Activated T-cell treated with anti-CD3 and anti-CD28 coated beads, Interleukin-2, amount 50 U/mL, for 4 hours (primary cell): ENCODE results near the gene HIRA. TPM values are rescaled to one million over a fixed set of nuclear protein-coding genes. Genes with fewer than 3 reads are reported as not detected.

Source experiments
- ATAC-seq, 2 donors: fragments of 200-7000 bp; cut with Tn5 transposase; one replicate each; pipeline ENCODE4 v1.10.0; 2021
- DNase-seq: peaks from one replicate; pipeline ENCODE4 v3.0.0-alpha.2; 2020
- H3K27me3 Mint-ChIP-seq: one replicate; pipeline ENCODE4 v1.8.0; 2021; ENCODE audit warnings: low read depth, mixed read lengths
- H3K36me3 Mint-ChIP-seq: one replicate; pipeline ENCODE4 v1.8.0; 2022; ENCODE audit warnings: mixed read lengths; ENCODE audit not compliant: insufficient read depth
- H3K4me1 Mint-ChIP-seq: one replicate; pipeline ENCODE4 v1.8.0; 2021; ENCODE audit warnings: low read depth, mixed read lengths
- H3K4me3 Mint-ChIP-seq: one replicate; pipeline ENCODE4 v1.8.0; 2021; ENCODE audit warnings: mild to moderate bottlenecking, moderate library complexity, mixed read lengths
- H3K9me3 Mint-ChIP-seq: one replicate; pipeline ENCODE4 v1.8.0; 2021; ENCODE audit warnings: mixed read lengths
- total RNA-seq, 3 donors: library from RNA; stranded (reverse); gene quantifications; one replicate each; pipeline ENCODE4 v1.2.1, GENCODE V29; 2021

Gene HIRA
- total RNA-seq, 3 donors from 2014 or later: 36.8 to 41.4 (median 38.2) TPM

DNA sequence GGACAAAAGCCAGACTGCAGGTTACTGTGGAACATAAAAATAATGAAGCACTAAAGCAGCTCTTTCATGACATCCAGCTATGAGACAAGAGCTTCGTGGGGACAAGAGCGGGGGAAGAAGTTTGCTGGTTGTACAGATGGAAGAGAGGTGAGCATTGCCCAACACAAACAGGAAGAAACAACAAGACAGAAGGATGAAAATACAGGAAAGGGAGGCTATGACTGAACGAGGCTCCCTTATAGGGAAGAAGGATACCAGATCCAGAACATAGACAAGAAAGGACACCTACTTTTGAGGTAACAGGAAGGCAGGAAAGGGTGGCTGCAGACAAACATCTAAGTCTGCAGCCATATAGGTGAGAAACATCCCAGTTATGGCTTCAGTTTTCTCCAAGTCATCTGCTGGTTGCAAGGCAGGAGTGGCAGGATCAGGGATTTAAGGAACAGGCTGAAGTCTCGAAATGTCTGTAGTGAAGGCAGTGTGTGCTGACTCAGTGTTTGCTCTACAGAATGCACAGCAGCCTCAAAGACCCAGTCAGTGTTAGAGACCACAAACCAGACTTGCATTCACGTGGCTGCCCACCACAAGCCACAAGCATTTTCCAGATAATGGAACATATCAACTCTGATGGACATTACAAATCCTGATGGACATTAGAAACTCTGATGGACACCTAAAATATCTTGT, 141.9 kb downstream of the HIRA start:
- Mint-ChIP-seq H3K9me3 (no peaks in the 10 kb centered on the region), H3K4me3 (no peak overlapping the region)
- ATAC-seq: no peak

DNA sequence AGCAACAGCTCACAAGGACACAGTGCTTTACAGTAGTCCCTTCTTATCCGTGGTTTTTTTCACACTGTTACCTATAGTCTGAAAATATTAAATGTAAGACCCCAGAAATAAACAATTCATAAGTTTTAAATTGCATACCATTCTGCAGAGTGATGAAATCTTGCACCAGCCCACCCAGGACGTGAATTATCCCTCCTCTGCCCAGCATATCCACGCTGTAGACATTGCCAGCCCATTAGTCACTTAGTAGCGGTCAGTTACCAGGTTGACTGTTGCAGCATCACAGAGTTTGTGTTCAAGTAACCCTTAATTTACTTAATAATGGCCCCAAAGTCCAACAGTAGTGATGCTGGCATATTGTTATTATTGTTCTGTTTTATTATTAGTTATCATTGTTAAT, 143.6 kb downstream of the HIRA start:
- no peaks in the 10 kb centered on the region for H3K36me3 Mint-ChIP-seq
- DNase-seq: no peak
- H3K4me1 Mint-ChIP-seq: peaks cover 16% of the 10 kb centered on the region
- peaks cover 30% of the 10 kb centered on the region for H3K27me3 Mint-ChIP-seq
- no peak for ATAC-seq
- no peak overlapping the region for H3K4me3 Mint-ChIP-seq
- H3K9me3 Mint-ChIP-seq: no peaks in the 10 kb centered on the region

More for the DNA sequence above, 141.9 kb downstream of the HIRA start:
- Mint-ChIP-seq H3K27me3 (peaks cover 30% of the 10 kb centered on the region), H3K36me3 (no peaks in the 10 kb centered on the region), H3K4me1 (peaks cover 16% of the 10 kb centered on the region)
- no peak for DNase-seq

DNA sequence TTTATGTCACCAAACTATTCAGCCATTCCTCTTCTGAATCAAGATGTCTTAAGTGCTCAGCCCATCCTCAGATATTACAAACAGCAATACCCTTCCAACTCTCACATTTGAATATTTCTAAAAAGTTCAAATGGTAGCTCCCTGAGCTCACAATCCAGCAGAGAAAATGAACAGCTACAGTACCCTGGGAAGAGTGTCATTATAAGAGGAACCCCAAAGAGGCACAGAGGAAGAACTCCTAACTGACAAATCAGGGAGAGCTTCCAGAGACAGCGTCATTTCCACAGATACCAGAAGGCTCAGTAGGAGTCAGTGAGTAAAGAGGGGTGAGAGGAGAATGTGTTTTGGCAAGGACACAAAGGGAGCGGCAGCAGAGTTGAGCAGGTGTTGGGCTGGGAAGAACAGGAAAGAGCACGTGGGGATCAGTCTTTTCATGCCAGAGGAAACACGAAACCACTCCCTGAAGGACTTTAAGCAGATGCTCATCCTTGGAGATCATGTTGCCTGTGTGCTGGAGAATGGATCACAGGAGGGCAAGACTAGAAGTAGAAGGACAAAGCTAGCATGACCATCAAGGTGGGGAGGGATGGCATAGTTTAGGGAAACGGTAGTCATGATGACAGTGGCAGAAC, 144.3 kb downstream of the HIRA start:
- H3K36me3 Mint-ChIP-seq: no peaks in the 10 kb centered on the region
- H3K27me3 Mint-ChIP-seq: peaks cover 30% of the 10 kb centered on the region
- no peak for DNase-seq
- H3K9me3 Mint-ChIP-seq: no peaks in the 10 kb centered on the region
- H3K4me1 Mint-ChIP-seq: peaks cover 13% of the 10 kb centered on the region
- H3K4me3 Mint-ChIP-seq: no peak overlapping the region
- ATAC-seq: no peak

DNA sequence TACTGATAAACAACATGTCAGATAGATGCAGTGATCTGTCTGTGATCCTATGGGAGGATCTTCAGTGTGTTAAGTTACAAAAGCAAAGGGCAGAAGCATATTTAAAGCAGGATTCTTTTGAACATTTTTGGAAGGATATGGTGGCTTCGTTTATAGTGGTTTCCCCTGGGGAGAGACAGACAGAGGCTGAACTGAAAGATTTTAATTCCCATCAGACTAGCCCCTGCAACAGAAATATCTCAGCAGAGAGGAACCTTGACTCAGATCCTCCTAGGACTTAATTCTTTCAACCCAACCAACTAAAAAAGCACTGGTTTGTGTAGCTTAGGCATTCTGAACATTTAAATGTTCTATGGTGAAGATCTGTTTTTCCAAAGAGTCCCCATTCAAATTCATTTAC, 145.7 kb downstream of the HIRA start:
- Mint-ChIP-seq H3K9me3 (no peaks in the 10 kb centered on the region), H3K4me1 (peaks cover 7% of the 10 kb centered on the region), H3K27me3 (peaks cover 30% of the 10 kb centered on the region), H3K36me3 (no peaks in the 10 kb centered on the region), H3K4me3 (no peak overlapping the region)
- ATAC-seq (no peak), DNase-seq (no peak)

Other genes starting within 250 kb of the HIRA start
- gene CLTCL1, start 140.0 kb downstream of the HIRA start, total RNA-seq: under 1 TPM; 0.16 to 0.33 (median 0.18) TPM
- 10 to 100 TPM; 35.9 to 41.4 (median 39.2) TPM for gene MRPL40, start 812 bp upstream of the HIRA start, total RNA-seq
- 10 to 100 TPM; 14.3 to 20.9 (median 18.8) TPM for gene C22orf39, start 16.0 kb upstream of the HIRA start, total RNA-seq
- gene UFD1, start 47.5 kb upstream of the HIRA start, total RNA-seq: 100 to 1,000 TPM; 107 TPM
- 10 to 100 TPM; 50.2 to 80.5 (median 54.7) TPM for gene CDC45, start 48.2 kb upstream of the HIRA start, total RNA-seq
- under 1 TPM; 0.24 to 0.38 (median 0.28) TPM for gene CLDN5, start 92.7 kb upstream of the HIRA start, total RNA-seq